PC-3 (cell line): Measurements from ENCODE around the gene GSTM2. TPM values are rescaled to one million over a fixed set of nuclear protein-coding genes. Genes with fewer than 3 reads are reported as not detected.

Experiments used
- ATAC-seq: fragments of 200-7000 bp; cut with Tn5 transposase; 2 replicates; pipeline ENCODE4 v1.9.1; 2020; ENCODE audit warnings: mild to moderate bottlenecking, moderate library complexity
- BruUV-seq: library from RNA; stranded (reverse); fragments of 400-500 nt; replicated peaks from 2 replicates; lab custom pipeline; 2021; lab: Mats Ljungman, UMichigan
- CTCF ChIA-PET: fragments of 300-600 bp; sonication (Branson Sonifier 250); formaldehyde crosslinking; loops from one replicate; lab custom pipeline; 2022; ENCODE audit warnings: antibody characterized with exemption; lab: Charles Lee
- POLR2A ChIA-PET: fragments of 300-600 bp; sonication (Branson Sonifier 250); formaldehyde crosslinking; loops from one replicate; lab custom pipeline; 2022; ENCODE audit warnings: antibody characterized with exemption; ENCODE audit not compliant: unreplicated experiment; lab: Charles Lee
- DNase-seq: peaks from one replicate; pipeline ENCODE4 v3.0.0-alpha.2; 2015
- H2AFZ ChIP-seq: fragments of 300-600 bp; sonication (generic); 2 replicates; pipeline ENCODE4 v1.6.0; 2016; ENCODE audit warnings: antibody characterized with exemption, low read length
- H3F3A ChIP-seq: fragments of 300-600 bp; sonication (generic); one replicate; pipeline ENCODE4 v1.6.0; 2017; ENCODE audit warnings: antibody characterized with exemption, low read length, control low read depth, mild to moderate bottlenecking; ENCODE audit not compliant: unreplicated experiment
- H3K27ac ChIP-seq: fragments of 300-600 bp; sonication (generic); 2 replicates; pipeline ENCODE4 v1.5.1; 2016; ENCODE audit warnings: mild to moderate bottlenecking, low read length
- H3K27me3 ChIP-seq: fragments of 300-600 bp; sonication (generic); 2 replicates; pipeline ENCODE4 v1.6.1; 2016; ENCODE audit warnings: low read length, mixed read lengths
- H3K36me3 ChIP-seq: fragments of 300-600 bp; sonication (generic); 2 replicates; pipeline ENCODE4 v1.6.1; 2016; ENCODE audit warnings: low read depth, mixed run types, low read length, mixed read lengths
- H3K4me1 ChIP-seq: fragments of 300-600 bp; sonication (generic); 2 replicates; pipeline ENCODE4 v1.5.1; 2016; ENCODE audit warnings: low read length; ENCODE audit not compliant: insufficient read depth
- H3K4me2 ChIP-seq: fragments of 300-600 bp; sonication (generic); 2 replicates; pipeline ENCODE4 v1.6.0; 2016; ENCODE audit warnings: low read length
- H3K4me3 ChIP-seq: fragments of 300-600 bp; sonication (generic); 2 replicates; pipeline ENCODE4 v1.5.1; 2016; ENCODE audit warnings: mild to moderate bottlenecking, low read length, mixed read lengths
- H3K79me2 ChIP-seq: fragments of 300-600 bp; sonication (generic); 2 replicates; pipeline ENCODE4 v1.6.1; 2017; ENCODE audit warnings: low read length, mixed read lengths
- H3K9ac ChIP-seq: fragments of 300-600 bp; sonication (generic); 2 replicates; pipeline ENCODE4 v1.6.0; 2016; ENCODE audit warnings: mild to moderate bottlenecking, low read length
- H3K9me2 ChIP-seq: fragments of 300-600 bp; sonication (generic); replicated peaks from 2 replicates; pipeline ENCODE4 v1.6.1; 2016; ENCODE audit warnings: mixed run types, low read length, mixed read lengths
- H3K9me3 ChIP-seq: fragments of 300-600 bp; sonication (generic); 2 replicates; pipeline ENCODE4 v1.6.1; 2016; ENCODE audit warnings: low read length, mixed read lengths
- H4K20me1 ChIP-seq: fragments of 300-600 bp; sonication (generic); 2 replicates; pipeline ENCODE4 v1.6.1; 2016; ENCODE audit warnings: low read length, mixed read lengths
- EZH2 ChIP-seq: fragments of 300-600 bp; sonication (generic); IDR thresholded peaks from one replicate; pipeline ENCODE4 v1.6.1; 2017; ENCODE audit warnings: antibody characterized with exemption, mild to moderate bottlenecking, low read length; ENCODE audit not compliant: unreplicated experiment
- EZH2phosphoT487 ChIP-seq: fragments of 300-600 bp; sonication (generic); IDR thresholded peaks from 2 replicates; pipeline ENCODE4 v1.6.1; 2018; ENCODE audit warnings: mild to moderate bottlenecking, antibody characterized with exemption, low read length, borderline replicate concordance
- intact Hi-C: fragments of 100-400 bp; cut with micrococcal nuclease; formaldehyde crosslinking; loops from 2 replicates; pipeline ENCODE4 v1.9.0; 2023
- total RNA-seq: library from RNA; depleted of rRNA; stranded (reverse); fragments of >200 nt; gene quantifications from 2 replicates; pipeline ENCODE4 v1.2.3, GENCODE V29; 2014
- TF ChIP-seq, protein P1 (sequence below): fragments of 300-600 bp; sonication (generic); conservative IDR thresholded peaks from 2 replicates; pipeline ENCODE4 v1.5.1; 2017; ENCODE audit warnings: antibody characterized with exemption, low read depth, mild to moderate bottlenecking, low read length

Gene GSTM2
- total RNA-seq, 1 experiment from 2014 or later, result 38.6 TPM

- Histone ChIP-seq H3K9me3 (no peaks in the 10 kb centered on the region), H3K79me2 (no peaks in the 10 kb centered on the region), H3K4me2 (no peak overlapping the region), H3F3A (no peaks in the 10 kb centered on the region), H4K20me1 (no peaks in the 10 kb centered on the region), H3K27me3 (no peaks in the 10 kb centered on the region), H3K4me3 (no peak overlapping the region), H3K4me1 (no peaks in the 10 kb centered on the region), H3K27ac (no peak overlapping the region), H3K9ac (no peak overlapping the region), H2AFZ (no peak overlapping the region), H3K9me2 (no peaks in the 10 kb centered on the region), H3K36me3 (no peaks in the 10 kb centered on the region)
- no TSS peak for BruUV-seq
- ATAC-seq, result no peak
- no peak for TF ChIP-seq EZH2
- no peak for TF ChIP-seq EZH2phosphoT487
- TF ChIP-seq, protein P1, sequence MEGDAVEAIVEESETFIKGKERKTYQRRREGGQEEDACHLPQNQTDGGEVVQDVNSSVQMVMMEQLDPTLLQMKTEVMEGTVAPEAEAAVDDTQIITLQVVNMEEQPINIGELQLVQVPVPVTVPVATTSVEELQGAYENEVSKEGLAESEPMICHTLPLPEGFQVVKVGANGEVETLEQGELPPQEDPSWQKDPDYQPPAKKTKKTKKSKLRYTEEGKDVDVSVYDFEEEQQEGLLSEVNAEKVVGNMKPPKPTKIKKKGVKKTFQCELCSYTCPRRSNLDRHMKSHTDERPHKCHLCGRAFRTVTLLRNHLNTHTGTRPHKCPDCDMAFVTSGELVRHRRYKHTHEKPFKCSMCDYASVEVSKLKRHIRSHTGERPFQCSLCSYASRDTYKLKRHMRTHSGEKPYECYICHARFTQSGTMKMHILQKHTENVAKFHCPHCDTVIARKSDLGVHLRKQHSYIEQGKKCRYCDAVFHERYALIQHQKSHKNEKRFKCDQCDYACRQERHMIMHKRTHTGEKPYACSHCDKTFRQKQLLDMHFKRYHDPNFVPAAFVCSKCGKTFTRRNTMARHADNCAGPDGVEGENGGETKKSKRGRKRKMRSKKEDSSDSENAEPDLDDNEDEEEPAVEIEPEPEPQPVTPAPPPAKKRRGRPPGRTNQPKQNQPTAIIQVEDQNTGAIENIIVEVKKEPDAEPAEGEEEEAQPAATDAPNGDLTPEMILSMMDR, result no peak
- no peak for DNase-seq
- intact Hi-C loops, result no loop called here
- POLR2A ChIA-PET, result no interaction called here
- CTCF ChIA-PET, result interaction anchor here (0.6 kb wide), 1 partner anchor 139 kb away, joined by 12 read pairs; no protein-coding TSS in a partner anchor
Observed at GRCh38 chr1:109637446-109637845, 30.4 kb upstream of the GSTM2 start.

DNA sequence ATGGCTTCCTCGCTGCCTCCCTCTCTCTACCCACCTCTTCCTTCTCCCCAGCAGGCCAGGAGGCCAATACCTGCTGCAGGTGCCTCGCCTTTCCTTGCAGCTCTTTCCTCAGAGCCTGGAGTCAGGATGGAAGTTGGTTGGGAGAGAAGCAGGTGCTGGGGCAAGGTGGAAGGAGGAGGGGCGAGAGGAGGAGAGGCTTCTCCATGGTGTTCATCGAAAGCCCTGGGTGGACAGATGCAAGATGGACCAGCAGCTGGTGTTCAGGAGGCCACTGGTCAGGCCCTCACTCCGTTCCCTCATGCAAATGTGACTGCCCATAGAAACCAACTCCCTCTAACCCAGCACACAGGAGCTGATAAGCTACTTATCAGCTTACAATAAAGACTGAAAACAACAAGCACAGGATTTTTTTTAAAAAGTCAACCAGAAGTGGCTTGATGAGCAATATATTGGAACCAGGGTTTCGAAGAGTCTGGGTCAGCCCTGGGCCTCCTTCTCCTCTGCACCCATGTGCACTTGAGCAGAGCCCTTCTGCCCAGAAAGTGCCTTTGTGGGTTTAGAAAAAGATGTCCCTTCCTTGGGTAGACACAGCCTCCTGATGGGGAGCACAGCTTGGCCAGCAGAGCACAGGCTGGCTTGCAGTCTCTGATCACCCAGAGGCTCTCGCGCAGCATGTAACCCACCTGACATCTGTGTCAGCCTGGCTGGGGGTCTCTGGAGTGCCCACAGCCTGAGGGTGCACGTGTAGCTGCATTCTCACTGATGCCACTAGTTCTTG is 28.6 kb upstream of the GSTM2 start:
- intact Hi-C loops, result no loop called here
- Histone ChIP-seq H3K9ac (no peak overlapping the region), H3K9me2 (no peaks in the 10 kb centered on the region), H2AFZ (no peak overlapping the region), H3F3A (no peaks in the 10 kb centered on the region), H3K27me3 (no peaks in the 10 kb centered on the region), H3K4me1 (peaks cover 5% of the 10 kb centered on the region; the same call in 1 of the 2 replicates), H3K4me2 (no peak overlapping the region), H3K27ac (no peak overlapping the region), H3K36me3 (no peaks in the 10 kb centered on the region), H3K79me2 (no peaks in the 10 kb centered on the region), H3K4me3 (no peak overlapping the region), H3K9me3 (no peaks in the 10 kb centered on the region), H4K20me1 (no peaks in the 10 kb centered on the region)
- BruUV-seq, result no TSS peak
- ChIA-PET POLR2A (no interaction called here), CTCF (interaction anchor here (0.5 to 2.5 kb wide), 4 partner anchors 9 to 346 kb away, joined by 3 to 34 read pairs (median 17); partner anchors contain the start of gene AHCYL1)
- TF ChIP-seq EZH2phosphoT487, result no peak
- TF ChIP-seq EZH2, result no peak
- TF ChIP-seq, protein P1, result no peak
- ATAC-seq, result no peak
- DNase-seq, result no peak

- DNase-seq (no peak), ATAC-seq (no peak)
- Histone ChIP-seq H3K36me3 (no peaks in the 10 kb centered on the region), H3K4me3 (no peak overlapping the region), H3K27ac (no peak overlapping the region), H2AFZ (no peak overlapping the region), H4K20me1 (no peaks in the 10 kb centered on the region), H3K9me2 (no peaks in the 10 kb centered on the region), H3K79me2 (no peaks in the 10 kb centered on the region), H3F3A (no peaks in the 10 kb centered on the region), H3K9ac (no peak overlapping the region), H3K27me3 (no peaks in the 10 kb centered on the region), H3K9me3 (no peaks in the 10 kb centered on the region), H3K4me2 (no peak overlapping the region), H3K4me1 (peaks cover 5% of the 10 kb centered on the region; the same call in 1 of the 2 replicates)
- BruUV-seq, result no TSS peak
- intact Hi-C loops, result loop anchor here (1.0 to 2.0 kb wide), 2 partner anchors 65 to 94 kb away; no protein-coding TSS in a partner anchor
- TF ChIP-seq EZH2 (no peak), EZH2phosphoT487 (no peak)
- TF ChIP-seq, protein P1, result no peak
- POLR2A ChIA-PET, result interaction anchor here (0.7 kb wide), 1 partner anchor 100 kb away, joined by 5 read pairs; the partner anchor contains the start of gene GPR61
- CTCF ChIA-PET, result interaction anchor here (0.5 to 2.5 kb wide), 11 partner anchors 9 to 423 kb away, joined by 3 to 34 read pairs (median 4); partner anchors contain the start of genes AHCYL1, GNAI3 and GSTM4
Observed at GRCh38 chr1:109639841-109640184, 28.0 kb upstream of the GSTM2 start.
